Fibroblast of skin of left quadriceps (primary cell): ENCODE measurements around the gene TPCN2.
"Not testable (repeated sequence)": the region's sequence is repeated elsewhere in the genome, so short reads cannot be mapped to it uniquely, and the experiment has no call there.

Experiments
- DNase-seq, 2 experiments: peaks; one replicate each; pipeline ENCODE4 v3.0.0-alpha.2; 2013; ENCODE audit warnings: low read depth in 2 of 2

TPCN2 gene

DNA sequence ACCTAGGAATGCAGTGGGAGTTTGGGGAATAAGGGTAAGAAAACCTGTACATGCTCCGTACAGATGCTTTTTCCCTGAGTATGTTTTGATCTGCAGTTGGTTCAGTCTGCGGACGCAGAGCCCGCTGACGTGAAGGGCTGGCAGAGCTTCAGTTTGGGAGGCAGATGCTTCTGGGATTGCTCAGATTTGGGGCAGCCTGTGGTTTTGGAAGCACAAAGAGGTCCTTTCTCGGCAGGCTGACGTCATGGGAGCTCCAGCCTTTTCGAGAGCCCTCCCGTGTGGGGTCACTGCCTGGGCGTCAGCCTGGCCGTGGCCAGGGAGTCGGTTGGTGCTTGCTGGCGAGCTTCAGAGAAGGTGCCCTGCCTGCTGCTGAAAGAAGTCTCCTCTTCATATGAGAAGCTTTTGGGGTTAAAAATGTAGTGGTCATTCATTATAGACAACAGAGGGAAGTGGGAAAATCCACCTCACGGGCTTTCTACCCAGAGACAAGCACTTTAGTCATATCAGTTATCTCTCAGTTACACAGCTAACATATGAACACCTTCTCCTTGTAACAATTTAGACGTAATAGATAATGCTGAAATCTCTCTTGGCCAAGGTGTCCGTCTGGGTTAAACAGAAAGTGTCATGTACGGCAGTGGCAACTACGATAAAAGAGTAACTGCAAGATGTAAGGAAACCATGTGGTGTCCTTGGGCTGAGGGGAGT is 26.8 kb downstream of the TPCN2 start:
- DNase-seq: peak; percentile 11 to 20

DNA sequence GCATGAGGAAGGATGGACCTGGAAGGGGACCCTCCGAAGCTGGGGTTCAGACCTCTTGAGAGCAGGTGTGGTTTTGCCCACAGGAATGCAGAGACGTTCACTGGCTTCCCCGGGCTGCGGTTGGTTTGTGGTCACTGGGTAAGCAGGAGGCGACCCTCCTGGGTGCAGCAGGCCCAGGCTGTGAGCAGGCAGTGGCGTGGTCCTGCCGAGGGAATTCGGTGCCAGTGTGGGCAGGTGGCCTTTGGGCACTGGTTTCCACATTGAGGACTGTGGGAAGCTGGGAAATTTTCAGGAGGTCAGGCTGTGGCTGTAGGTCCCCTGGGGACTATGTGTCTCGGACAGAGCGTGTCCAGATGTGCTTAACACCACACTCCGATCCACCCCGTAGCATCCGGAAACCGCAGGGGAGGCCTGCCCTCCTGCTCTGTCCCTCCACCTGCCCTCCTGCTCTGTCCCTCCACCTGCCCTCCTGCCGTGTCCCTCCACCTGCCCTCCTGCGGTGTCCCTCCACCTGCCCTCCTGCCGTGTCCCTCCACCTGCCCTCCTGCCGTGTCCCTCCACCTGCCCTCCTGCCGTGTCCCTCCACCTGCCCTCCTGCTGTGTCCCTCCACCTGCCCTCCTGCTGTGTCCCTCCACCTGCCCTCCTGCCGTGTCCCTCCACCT is 27.5 kb downstream of the TPCN2 start:
- DNase-seq: no peak

DNA sequence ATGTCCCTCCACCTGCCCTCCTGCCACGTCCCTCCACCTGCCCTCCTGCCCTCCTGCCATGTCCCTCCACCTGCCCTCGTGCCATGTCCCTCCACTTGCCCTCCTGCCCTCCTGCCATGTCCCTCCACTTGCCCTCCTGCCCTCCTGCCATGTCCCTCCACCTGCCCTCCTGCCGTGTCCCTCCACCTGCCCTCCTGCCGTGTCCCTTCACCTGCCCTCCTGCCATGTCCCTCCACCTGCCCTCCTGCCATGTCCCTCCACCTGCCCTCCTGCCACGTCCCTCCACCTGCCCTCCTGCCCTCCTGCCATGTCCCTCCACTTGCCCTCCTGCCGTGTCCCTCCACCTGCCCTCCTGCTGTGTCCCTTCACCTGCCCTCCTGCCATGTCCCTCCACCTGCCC is 28.2 kb downstream of the TPCN2 start:
- DNase-seq: not testable (repeated sequence)

DNA sequence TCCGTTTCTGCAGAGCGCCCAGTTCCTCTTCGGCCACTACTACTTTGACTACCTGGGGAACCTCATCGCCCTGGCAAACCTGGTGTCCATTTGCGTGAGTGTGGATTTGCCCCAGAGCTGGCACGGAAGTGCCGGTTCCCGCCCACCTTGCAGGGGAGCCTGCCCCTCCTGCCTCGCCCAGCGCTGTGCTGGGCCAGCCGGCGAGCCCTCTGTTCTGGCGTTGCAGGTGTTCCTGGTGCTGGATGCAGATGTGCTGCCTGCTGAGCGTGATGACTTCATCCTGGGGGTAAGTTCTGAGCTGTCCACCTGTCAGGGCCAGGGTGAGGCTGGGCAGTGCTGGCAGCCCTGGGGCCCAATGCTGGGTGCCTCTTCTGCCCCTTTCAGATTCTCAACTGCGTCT is 29.8 kb downstream of the TPCN2 start:
- DNase-seq: no peak

DNA sequence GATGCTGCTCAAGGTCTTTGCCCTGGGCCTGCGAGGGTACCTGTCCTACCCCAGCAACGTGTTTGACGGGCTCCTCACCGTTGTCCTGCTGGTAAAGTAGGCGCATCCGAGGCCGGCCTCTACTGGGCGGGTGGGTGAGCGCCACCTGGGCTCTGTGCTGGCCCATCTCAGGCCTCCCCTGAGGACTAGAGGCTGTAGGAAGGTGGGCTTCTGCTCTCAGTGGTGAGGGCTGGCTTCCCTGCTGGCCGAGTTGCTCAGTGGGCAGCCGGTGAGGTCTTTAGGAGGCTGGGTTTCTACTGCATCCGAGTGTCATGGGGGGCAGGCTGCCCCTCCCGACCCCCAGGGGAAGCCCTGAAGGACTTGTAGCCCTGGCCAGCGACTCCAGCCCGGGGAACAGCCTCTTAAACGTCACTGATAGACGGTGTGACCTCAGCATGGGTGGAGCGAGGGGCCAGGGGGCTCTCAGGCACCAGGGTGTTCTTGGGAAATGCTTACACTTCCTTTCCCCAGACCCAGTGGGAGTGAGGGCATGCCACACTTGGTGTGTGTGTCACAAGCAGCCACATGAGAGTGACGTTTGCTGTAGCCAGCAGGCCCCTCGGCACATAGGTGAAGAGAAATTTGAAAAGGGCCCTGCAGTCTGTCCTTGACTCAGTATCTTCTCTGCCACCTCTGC is 30.3 kb downstream of the TPCN2 start:
- no peak for DNase-seq

DNA sequence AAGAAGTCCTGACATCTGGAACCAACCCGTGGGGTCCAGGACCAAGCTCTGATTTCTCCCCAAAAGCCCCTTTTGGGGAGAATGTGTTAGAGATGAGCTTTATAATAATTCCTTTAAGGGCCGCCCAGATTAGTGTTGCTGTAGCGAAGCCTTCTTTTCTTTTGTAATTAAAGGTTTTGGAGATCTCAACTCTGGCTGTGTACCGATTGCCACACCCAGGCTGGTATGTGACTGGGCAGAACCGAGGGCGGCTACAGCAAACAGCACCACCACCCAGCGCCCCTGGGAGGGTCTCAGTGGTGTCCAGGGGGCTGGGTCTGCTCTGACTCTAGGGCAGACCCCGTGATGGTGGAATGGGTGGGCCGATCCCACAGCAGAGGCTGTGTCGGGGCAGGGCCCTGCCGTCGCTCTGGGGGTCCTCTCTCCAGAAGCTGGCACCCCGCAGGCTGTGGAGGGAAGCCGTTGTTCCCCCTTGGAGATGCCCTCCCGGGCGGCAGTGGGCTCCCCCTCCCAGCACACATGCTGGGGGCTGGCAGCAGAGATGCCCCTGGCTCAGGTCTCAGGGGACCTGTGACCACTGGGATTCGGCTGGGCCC is 31.0 kb downstream of the TPCN2 start:
- DNase-seq: no peak

DNA sequence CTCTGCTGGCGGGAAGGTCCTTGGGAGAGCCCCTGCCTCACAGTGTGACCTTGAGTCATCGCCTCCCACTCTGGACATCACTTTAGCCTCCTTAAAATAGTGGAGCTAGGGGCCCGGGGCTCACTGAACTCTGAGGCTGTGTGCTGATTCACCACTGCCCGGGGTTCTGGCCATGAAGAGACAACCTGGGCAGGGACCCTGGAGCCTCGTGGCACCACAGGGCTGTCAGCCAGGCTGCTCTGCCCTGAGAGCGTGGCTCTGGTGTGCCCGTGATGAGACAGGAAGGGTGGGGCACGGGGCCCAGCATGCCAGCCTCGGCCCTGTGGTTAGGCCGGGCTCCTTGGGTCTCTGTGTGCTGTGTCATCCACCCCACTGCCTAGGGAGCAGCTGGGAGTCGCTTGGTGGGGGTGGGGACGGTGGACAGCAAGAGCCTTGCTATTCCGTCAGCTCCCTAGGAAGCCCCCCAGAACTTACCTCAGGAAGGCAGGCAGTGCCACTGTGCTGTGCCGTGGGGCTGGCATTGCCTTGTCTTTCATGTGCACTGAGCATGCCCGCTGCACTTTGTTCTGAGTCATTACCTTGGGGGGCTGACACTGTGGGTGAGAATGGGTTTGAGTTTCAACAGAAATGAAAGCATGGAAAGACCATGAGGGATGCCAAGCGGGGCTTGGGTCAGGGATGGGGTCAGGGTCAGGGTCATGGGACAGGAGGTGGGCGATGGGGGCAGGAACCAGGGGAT is 31.7 kb downstream of the TPCN2 start:
- DNase-seq: no peak

DNA sequence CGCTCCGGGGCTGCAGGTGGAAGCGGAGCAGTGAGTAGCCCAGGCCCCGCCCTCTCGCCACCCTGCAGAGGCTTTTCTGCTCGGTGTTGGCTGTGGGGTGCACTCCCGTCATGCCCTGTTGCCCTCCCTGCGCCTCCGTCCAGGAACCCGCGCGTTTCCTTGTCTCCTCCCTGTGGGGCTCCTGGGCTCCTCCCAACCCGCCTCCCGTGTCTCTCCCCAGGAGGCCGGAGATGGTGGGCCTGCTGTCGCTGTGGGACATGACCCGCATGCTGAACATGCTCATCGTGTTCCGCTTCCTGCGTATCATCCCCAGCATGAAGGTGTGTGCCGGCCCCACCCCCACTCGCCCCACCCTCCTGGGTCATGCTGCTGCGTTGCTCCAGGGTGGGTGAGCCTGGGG is 32.4 kb downstream of the TPCN2 start:
- no peak for DNase-seq

DNA sequence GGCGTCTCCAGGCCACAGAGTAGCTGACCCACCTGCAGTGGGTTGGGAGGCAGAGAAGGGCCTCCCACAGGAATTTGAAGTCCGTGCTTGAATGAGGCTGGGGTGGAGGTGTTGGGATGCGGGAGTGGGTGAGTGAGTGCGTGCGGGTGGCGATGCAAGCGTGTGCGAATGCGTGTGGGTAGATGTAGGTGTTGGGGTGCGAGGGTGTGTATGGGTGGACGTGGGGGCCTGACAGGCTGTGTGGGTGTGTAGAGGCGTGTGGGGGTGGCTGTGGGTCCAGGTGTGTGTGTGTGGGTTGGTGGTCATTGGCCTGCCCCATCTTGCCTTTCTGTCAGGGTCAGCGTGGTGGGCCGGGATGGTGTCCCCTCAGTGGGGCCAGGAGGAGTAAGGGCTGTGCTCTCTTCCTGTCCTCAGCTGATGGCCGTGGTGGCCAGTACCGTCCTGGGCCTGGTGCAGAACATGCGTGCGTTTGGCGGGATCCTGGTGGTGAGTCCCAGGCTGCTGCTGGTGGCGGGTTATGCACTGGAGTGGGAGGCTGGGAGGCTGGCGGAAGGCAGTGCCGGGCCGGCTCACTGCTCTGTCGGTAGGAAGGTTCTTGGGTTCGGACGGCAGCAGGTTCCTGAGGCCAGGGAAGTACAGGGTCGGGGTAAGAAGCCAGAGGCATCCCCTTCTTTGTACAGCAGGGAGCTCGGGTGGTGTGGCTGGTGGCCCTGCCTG is 35.0 kb downstream of the TPCN2 start:
- DNase-seq: no peak

DNA sequence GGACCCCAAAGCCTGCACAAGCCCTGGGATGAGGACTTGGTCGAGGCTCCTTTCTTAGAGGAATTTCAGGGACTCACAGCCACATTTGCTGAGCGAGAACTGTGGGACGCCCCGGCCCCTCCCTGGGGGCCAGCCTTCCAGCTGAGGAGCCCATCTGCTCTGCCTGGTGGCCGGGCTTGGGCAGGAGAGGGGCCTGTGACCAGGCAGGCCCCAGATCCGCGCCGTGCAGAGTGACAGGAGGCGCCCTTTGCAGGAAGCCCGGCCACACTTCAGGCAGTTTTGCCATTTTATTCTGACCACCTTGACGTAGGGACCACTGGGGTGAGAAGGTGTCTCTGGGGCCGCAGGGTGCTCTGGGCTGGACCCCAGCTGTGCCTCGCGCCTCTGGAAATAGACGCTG is 35.6 kb downstream of the TPCN2 start:
- no peak for DNase-seq

DNA sequence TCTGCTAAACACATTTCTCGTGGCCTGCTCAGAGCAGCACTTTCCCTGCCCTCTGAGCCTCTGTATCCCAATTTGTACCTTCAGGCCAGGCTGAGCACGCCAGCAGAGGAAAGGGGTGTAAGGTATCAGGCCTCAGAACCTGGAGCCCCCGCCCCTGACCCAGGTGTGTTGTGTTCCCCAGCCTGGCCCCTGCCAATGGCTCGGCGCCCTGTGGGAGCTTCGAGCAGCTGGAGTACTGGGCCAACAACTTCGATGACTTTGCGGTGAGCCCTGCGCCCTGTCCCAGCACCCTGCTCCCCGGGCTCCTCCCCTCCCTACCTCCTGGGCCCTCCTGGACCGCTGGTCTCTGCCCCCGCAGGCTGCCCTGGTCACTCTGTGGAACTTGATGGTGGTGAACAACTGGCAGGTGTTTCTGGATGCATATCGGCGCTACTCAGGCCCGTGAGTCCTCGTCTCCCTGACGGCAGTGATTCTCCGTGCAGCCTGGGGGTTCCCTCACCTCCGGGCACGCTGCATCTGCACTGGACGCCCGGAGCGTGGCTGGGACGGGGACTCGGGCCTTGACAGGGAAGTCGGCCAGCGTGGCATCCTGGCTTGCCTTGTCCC is 36.9 kb downstream of the TPCN2 start:
- DNase-seq: no peak

DNA sequence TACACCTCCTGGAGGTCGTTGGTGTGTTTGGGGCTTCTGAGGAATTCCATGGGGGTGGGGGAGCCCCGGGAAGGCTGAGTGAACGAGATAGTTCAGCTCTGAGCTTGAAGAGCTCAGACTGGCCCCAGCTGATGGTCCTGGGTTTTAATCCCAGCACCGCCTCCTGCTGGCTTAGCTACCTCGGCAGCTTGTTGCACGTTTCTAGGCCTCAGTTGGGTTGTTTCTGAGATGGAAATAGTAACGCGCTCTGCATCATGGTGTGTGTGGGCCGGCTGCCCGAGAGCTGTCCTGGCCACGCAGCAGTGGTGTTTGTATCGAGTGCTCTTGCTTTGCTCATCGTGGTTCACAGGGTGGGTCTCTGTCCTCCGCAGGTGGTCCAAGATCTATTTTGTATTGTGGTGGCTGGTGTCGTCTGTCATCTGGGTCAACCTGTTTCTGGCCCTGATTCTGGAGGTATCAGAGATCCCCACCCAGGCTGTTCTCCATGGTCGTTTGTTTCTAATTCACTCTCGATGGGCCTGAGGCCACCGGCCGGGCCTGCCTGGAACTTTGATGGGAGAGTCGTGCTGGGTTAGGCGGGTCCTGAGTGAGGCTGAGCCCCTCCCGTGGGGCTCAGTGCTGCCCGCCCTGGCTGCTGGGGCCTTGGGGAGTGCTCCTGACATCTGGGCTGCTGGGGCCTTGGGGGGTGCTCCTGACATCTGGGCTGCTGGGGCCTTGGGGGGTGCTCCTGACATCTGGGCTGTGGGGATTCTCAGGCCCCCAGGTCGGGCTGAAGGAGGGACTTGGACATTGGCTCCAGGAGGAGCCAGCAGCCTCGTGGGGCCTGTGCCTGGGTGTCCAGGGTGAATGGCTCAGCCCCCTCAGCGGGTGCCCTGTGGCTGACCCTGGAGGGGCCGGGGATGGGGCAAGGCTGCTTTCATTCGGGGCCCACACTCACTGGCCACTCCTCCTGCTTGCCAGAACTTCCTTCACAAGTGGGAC is 37.7 kb downstream of the TPCN2 start:
- DNase-seq: no peak

DNA sequence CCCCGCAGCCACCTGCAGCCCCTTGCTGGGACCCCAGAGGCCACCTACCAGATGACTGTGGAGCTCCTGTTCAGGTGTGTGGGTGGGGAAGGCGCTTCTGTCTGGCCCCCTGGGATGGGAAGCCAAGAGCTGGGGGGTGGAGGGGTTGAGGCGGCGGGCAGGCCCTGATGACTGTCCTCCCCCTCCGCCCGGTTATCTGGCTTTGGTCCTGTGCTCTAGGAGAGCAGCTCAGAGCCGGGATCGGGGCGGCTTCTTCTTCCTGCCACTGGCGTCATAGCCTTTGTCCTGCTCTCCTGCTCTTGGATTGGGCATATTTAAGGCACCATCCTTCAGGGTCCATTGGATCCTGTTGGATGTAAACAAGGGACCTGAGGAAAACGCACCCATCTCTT is 38.4 kb downstream of the TPCN2 start:
- DNase-seq: no peak

DNA sequence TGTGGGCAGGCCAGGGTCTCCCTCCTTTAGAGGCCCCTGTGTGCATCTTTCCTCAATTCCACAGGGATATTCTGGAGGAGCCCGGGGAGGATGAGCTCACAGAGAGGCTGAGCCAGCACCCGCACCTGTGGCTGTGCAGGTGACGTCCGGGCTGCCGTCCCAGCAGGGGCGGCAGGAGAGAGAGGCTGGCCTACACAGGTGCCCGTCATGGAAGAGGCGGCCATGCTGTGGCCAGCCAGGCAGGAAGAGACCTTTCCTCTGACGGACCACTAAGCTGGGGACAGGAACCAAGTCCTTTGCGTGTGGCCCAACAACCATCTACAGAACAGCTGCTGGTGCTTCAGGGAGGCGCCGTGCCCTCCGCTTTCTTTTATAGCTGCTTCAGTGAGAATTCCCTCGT is 39.1 kb downstream of the TPCN2 start:
- DNase-seq: no peak

DNA sequence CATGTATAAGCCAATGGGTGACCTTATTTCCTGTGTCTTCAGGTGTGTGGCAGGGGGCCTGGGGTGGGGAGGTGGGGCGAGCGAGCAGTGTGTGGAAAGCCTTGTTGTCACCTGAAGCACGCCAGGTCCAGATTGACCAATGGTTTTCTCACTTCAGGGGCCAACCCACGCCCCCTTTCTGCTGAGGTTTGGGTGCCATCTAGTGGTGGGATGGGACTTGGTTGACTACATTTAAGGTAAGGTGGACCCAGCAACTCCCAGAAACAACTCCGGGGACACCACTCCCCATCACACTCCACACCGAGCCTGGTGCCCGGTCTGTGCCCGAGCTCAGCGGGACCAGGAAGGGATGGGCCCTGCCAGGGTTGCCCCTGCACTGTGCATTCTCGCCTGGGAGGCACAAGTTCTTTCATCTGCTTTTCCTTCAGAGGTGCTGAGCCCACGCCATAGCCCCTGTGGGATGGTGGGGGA is 40.0 kb downstream of the TPCN2 start:
- DNase-seq: peak; percentile 51 to 53

DNA sequence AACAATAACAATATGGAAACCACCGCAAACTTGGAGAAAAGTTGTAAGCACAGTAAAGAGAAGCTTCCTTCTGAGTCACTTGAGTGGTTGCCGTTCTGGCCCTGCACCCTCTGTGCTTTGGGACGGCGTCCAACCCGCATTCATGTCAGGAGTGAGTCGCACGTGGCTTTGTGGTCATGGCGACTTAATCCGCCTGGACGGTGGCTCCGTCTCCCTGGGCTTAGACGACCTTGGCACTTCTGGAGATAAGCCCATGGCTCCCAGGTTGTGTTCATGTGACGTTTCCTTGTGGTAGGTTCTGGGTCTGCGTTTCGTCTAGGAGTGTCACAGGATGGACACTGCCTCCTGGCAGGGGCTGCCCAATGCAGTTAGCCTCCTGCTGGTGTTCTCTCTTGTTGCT is 40.5 kb downstream of the TPCN2 start:
- DNase-seq: peak; percentile 46 to 47

DNA sequence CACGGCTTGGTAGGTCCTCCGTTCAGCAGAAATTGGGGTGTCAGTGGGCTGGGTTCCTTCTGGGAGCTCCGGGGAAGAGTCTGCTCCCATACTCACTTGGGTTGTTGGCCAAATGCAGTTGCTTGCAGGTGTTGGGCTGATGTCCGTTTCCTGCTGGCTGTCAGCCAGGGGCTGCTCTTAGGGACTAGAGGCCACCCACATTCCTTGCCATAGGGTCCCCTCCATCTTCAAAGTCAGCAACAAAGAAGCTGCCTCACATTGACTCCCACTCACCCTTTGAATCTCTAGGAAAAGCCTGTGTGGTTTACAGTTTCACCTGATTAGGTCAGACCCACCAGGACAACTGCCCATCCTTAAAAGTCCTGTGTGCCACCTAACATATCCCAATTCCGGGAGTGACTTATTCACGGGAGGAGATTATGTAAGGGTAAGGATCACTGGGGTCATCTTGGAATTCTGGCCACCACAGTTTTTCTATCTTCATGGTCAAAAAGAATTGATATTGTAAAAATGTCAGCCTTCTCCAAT is 43.0 kb downstream of the TPCN2 start:
- no peak for DNase-seq

DNA sequence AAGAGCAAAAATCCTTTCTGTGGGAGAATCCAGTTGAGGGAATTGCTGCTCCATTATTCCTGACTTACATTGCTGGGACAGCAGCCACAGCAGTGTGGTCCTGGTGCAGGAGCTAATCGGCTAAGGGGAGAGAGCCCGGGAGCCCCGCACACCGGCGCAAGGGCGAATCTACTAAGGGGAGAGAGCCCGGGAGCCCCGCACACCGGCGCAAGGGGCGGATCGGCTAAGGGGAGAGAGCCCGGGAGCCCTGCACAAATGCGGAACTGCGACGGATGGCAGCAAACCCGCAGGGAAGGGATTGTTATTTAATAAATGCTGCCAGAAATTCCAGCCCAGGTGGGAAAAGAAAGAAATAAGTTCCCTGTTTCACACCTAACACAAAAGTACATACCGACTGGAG is 43.5 kb downstream of the TPCN2 start:
- DNase-seq: no peak

DNA sequence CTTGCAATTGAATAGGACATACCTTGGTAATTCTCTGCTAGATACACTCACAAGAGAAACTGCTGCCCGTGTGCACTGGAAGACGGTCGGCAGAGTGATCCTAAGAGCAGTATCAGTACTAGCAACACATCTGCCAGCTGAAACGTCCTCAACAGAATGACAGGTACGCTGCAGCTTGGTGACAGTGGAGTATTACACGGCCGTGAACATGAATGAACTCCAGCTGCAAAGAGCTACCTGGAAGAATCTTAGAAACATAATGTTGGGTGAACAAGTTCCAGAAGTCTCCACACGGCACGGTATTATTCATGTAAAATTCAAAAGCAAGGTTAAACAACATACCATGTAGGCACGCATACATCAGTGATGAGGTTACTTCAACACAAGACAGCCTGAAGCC is 44.4 kb downstream of the TPCN2 start:
- no peak for DNase-seq
